Loucy (cell line): ENCODE measurements around the gene FIBCD1.

Experiments
- H2AFZ ChIP-seq: fragments of 200-600 bp; sonication (generic); 2 replicates; pipeline ENCODE4 v1.6.0; 2016; ENCODE audit warnings: antibody characterized with exemption, mild to moderate bottlenecking, low read length, moderate library complexity
- H3F3A ChIP-seq: fragments of 200-600 bp; 2 replicates; pipeline ENCODE4 v1.6.0; 2016; ENCODE audit warnings: antibody characterized with exemption, low read depth, mild to moderate bottlenecking
- H3K27me3 ChIP-seq: fragments of 200-600 bp; sonication (generic); 2 replicates; pipeline ENCODE4 v1.6.1; 2014; ENCODE audit warnings: low read length, mild to moderate bottlenecking; ENCODE audit not compliant: insufficient read depth, poor library complexity, severe bottlenecking
- H3K36me3 ChIP-seq: fragments of 200-600 bp; sonication (generic); 2 replicates; pipeline ENCODE4 v1.6.1; 2016; ENCODE audit warnings: low read length; ENCODE audit not compliant: insufficient read depth
- H3K4me1 ChIP-seq: fragments of 200-600 bp; sonication (generic); 2 replicates; pipeline ENCODE4 v1.5.1; 2014; ENCODE audit warnings: low read length, mild to moderate bottlenecking; ENCODE audit not compliant: insufficient read depth, poor library complexity, severe bottlenecking
- H3K4me2 ChIP-seq: fragments of 200-600 bp; sonication (generic); 2 replicates; pipeline ENCODE4 v1.6.0; 2014; ENCODE audit warnings: antibody characterized with exemption, low read length, low read depth, mild to moderate bottlenecking; ENCODE audit not compliant: poor library complexity, severe bottlenecking
- H3K4me3 ChIP-seq: fragments of 200-600 bp; sonication (generic); 2 replicates; pipeline ENCODE4 v1.5.1; 2014; ENCODE audit warnings: low read length, mild to moderate bottlenecking, mixed read lengths; ENCODE audit not compliant: poor library complexity, severe bottlenecking
- H3K79me2 ChIP-seq: fragments of 200-600 bp; sonication (generic); 2 replicates; pipeline ENCODE4 v1.6.1; 2014; ENCODE audit warnings: low read length; ENCODE audit not compliant: insufficient read depth
- H3K9ac ChIP-seq: fragments of 200-600 bp; sonication (generic); 2 replicates; pipeline ENCODE4 v1.6.0; 2014; ENCODE audit warnings: mild to moderate bottlenecking, low read depth, low read length, moderate library complexity; ENCODE audit not compliant: poor library complexity, severe bottlenecking
- H3K9me2 ChIP-seq: fragments of 200-600 bp; sonication (generic); replicated peaks from 2 replicates; pipeline ENCODE4 v1.6.1; 2016; ENCODE audit warnings: low read depth, low read length, mixed read lengths
- H3K9me3 ChIP-seq: fragments of 200-600 bp; sonication (generic); 2 replicates; pipeline ENCODE4 v1.6.1; 2014; ENCODE audit warnings: mild to moderate bottlenecking, antibody characterized with exemption, low read length, low read depth; ENCODE audit not compliant: insufficient read depth
- H4K20me1 ChIP-seq: fragments of 200-600 bp; sonication (generic); 2 replicates; pipeline ENCODE4 v1.6.0; 2014; ENCODE audit warnings: antibody characterized with exemption, low read length, mild to moderate bottlenecking; ENCODE audit not compliant: insufficient read depth, poor library complexity, severe bottlenecking
- EZH2phosphoT487 ChIP-seq: fragments of 200-600 bp; IDR thresholded peaks from 2 replicates; pipeline ENCODE4 v1.6.1; 2018; ENCODE audit warnings: antibody characterized with exemption, mild to moderate bottlenecking, moderate library complexity, borderline replicate concordance
- TF ChIP-seq, protein P1 (sequence below): fragments of 200-600 bp; sonication (generic); conservative IDR thresholded peaks from 2 replicates; pipeline ENCODE4 v1.5.1; 2014; ENCODE audit warnings: mild to moderate bottlenecking, antibody characterized with exemption, low read length

Gene FIBCD1

DNA sequence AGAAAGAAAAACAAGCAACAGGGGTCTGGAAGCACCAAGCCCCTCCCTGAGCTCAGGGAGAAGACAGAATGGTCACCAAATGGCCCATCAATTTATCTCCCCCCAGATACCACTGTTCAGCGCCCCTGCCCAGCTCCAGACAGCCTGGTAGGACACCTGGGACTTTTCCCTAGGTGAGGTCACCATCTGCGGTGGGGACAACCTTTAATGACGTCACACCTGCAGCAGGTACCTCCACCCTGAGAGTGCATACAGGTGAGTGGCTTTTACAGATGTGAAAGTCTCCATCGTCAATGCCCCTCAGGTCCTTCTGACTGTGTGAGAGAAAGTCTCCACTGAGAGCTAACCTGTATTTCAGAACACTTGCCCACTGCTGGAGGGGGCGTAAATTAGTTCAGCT lies 35.6 kb upstream of the FIBCD1 start:
- H3F3A ChIP-seq: no peaks in the 10 kb centered on the region
- no peaks in the 10 kb centered on the region for H3K27me3 ChIP-seq
- no peaks in the 10 kb centered on the region for H3K4me1 ChIP-seq
- no peak overlapping the region for H3K4me2 ChIP-seq
- no peaks in the 10 kb centered on the region for H3K79me2 ChIP-seq
- no peak overlapping the region for H3K9ac ChIP-seq
- TF ChIP-seq, protein P1, sequence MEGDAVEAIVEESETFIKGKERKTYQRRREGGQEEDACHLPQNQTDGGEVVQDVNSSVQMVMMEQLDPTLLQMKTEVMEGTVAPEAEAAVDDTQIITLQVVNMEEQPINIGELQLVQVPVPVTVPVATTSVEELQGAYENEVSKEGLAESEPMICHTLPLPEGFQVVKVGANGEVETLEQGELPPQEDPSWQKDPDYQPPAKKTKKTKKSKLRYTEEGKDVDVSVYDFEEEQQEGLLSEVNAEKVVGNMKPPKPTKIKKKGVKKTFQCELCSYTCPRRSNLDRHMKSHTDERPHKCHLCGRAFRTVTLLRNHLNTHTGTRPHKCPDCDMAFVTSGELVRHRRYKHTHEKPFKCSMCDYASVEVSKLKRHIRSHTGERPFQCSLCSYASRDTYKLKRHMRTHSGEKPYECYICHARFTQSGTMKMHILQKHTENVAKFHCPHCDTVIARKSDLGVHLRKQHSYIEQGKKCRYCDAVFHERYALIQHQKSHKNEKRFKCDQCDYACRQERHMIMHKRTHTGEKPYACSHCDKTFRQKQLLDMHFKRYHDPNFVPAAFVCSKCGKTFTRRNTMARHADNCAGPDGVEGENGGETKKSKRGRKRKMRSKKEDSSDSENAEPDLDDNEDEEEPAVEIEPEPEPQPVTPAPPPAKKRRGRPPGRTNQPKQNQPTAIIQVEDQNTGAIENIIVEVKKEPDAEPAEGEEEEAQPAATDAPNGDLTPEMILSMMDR: no peak
- no peak for TF ChIP-seq EZH2phosphoT487
- H4K20me1 ChIP-seq: no peaks in the 10 kb centered on the region
- H3K4me3 ChIP-seq: no peak overlapping the region
- no peak overlapping the region for H2AFZ ChIP-seq
- no peaks in the 10 kb centered on the region for H3K9me3 ChIP-seq
- H3K9me2 ChIP-seq: no peaks in the 10 kb centered on the region
- no peaks in the 10 kb centered on the region for H3K36me3 ChIP-seq

- H2AFZ ChIP-seq: no peak overlapping the region
- no peaks in the 10 kb centered on the region for H4K20me1 ChIP-seq
- no peaks in the 10 kb centered on the region for H3K27me3 ChIP-seq
- no peaks in the 10 kb centered on the region for H3K4me1 ChIP-seq
- H3K36me3 ChIP-seq: no peaks in the 10 kb centered on the region
- TF ChIP-seq EZH2phosphoT487: no peak
- TF ChIP-seq, protein P1: no peak
- no peak overlapping the region for H3K9ac ChIP-seq
- H3K4me3 ChIP-seq: no peak overlapping the region
- H3K79me2 ChIP-seq: no peaks in the 10 kb centered on the region
- H3K4me2 ChIP-seq: no peak overlapping the region
- H3K9me2 ChIP-seq: no peaks in the 10 kb centered on the region
- H3F3A ChIP-seq: no peaks in the 10 kb centered on the region
- H3K9me3 ChIP-seq: no peaks in the 10 kb centered on the region
Measured at GRCh38 chr9:130973686-130974281, 34.7 kb upstream of the FIBCD1 start.

GRCh38 chr9:130972957-130973685 lies 34.1 kb upstream of the FIBCD1 start:
- Histone ChIP-seq H3K79me2 (no peaks in the 10 kb centered on the region), H3K9me2 (no peaks in the 10 kb centered on the region), H3K4me1 (no peaks in the 10 kb centered on the region), H3K4me2 (no peak overlapping the region), H3K4me3 (no peak overlapping the region), H3F3A (no peaks in the 10 kb centered on the region), H3K9ac (no peak overlapping the region), H4K20me1 (no peaks in the 10 kb centered on the region), H2AFZ (no peak overlapping the region), H3K9me3 (no peaks in the 10 kb centered on the region), H3K27me3 (no peaks in the 10 kb centered on the region), H3K36me3 (no peaks in the 10 kb centered on the region)
- TF ChIP-seq EZH2phosphoT487: no peak
- TF ChIP-seq, protein P1: no peak
